ENCODE results near the gene CCDC24. TPM values are rescaled to one million over a fixed set of nuclear protein-coding genes. Genes with fewer than 3 reads are reported as not detected.

Gene CCDC24
- polyA plus RNA-seq, 4 donors, result 5.8 to 35.1 (median 24.2) TPM

- peak in 1 of 2 donors; percentile 40 for DNase-seq
- Histone ChIP-seq H3K4me3 (ENCODE audit: low read depth in 1 of 3, low read length in 3 of 3) (peak overlapping the region; percentile 63 to 84 (median 80)), H3K4me1 (ENCODE audit: control insufficient read depth in 3 of 3, insufficient read depth in 2 of 3, low read depth in 1 of 3, low read length in 2 of 3) (peaks cover 6 to 50% (median 9%) of the 10 kb centered on the region in 3 donors), H3K27ac (ENCODE audit: low read depth in 1 of 3, low read length in 2 of 3) (peak overlapping the region; percentile 80 to 92 (median 85)), H3K36me3 (ENCODE audit: control insufficient read depth in 3 of 3, insufficient read depth in 2 of 3, low read depth in 1 of 3, low read length in 3 of 3) (no peaks in the 10 kb centered on the region), H3K27me3 (ENCODE audit: control insufficient read depth in 3 of 3, insufficient read depth in 3 of 3, low read length in 3 of 3) (no peaks in the 10 kb centered on the region), H3K9me3 (ENCODE audit: control insufficient read depth in 2 of 2, insufficient read depth in 1 of 2, low read depth in 1 of 2, low read length in 1 of 2) (no peaks in the 10 kb centered on the region)
- no peak for FAIRE-seq
- 0% methylated on average over 26 to 66 of the region's 66 CpGs for WGBS, 3 donors
Measured at GRCh38 chr1:44030605-44031251, 39.3 kb downstream of the CCDC24 start.

DNA sequence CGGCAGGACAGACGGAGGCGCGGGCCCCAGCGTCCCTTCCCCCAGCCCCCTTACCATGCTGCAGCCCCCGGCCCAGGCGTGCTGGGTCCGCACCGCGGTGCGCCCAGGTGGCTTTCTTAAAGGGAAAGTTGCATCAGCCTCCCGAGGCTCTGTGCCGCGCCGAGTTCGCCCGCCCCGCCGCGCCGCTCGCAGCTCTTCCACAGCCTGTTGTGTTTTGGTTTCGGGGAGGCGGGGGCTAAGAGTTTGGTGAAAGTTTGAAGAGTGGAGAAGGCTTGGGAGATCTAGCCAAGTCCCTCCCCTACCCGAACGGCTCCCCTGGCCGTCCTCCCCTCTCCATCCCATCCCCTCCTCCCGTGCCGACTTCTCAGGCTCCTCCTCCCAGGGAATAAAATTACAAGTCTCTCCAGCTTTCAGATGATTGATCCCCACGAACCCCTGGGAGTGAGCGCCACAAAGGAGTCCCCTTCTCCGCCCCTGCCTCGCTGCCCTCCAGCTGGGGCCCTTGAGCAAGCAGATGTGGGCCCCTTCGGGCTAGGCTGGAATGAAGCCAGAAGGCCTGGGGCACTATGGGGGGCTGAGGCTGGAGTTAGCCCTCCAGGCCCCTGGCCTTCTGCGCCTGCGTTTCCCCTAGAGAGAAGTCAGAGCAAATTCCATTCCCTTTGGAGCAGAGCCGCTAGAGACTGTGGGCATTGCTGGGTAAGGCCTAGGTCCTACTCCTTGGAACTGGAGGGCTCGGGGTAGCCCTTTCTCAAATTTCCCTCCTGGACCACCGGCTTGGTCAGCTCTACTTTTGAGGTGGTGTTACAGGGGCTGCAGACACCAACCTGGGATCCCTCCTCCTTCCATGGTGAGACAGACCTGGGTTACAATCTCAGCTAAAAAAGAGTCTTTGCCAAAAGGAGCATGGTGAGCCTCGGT lies 40.1 kb downstream of the CCDC24 start, which contains the start of gene SLC6A9:
TSS of gene SLC6A9 (minus strand) at position 211 of the 918 bp plus-strand sequence. CDS start 7,185 bp downstream, outside the sequence.
- FAIRE-seq (no peak), DNase-seq (peak; percentile 44 to 68)
- no peaks in the 10 kb centered on the region for H3K36me3 ChIP-seq (ENCODE audit: control insufficient read depth in 3 of 3, insufficient read depth in 2 of 3, low read depth in 1 of 3, low read length in 3 of 3)
- H3K9me3 ChIP-seq (ENCODE audit: control insufficient read depth in 2 of 2, insufficient read depth in 1 of 2, low read depth in 1 of 2, low read length in 1 of 2), result no peaks in the 10 kb centered on the region
- no peaks in the 10 kb centered on the region for H3K27me3 ChIP-seq (ENCODE audit: control insufficient read depth in 3 of 3, insufficient read depth in 3 of 3, low read length in 3 of 3)
- H3K27ac ChIP-seq (ENCODE audit: low read depth in 1 of 3, low read length in 2 of 3), result peak within 1 kb of the TSS; percentile 80 to 92 (median 85)
- WGBS, 3 donors, result 7 to 16% (median 11%) methylated on average over 39 to 40 of the region's 40 CpGs
- peaks cover 6 to 53% (median 9%) of the 10 kb centered on the region in 3 donors for H3K4me1 ChIP-seq (ENCODE audit: control insufficient read depth in 3 of 3, insufficient read depth in 2 of 3, low read depth in 1 of 3, low read length in 2 of 3)
- peak within 1 kb of the TSS; percentile 63 to 84 (median 80) for H3K4me3 ChIP-seq (ENCODE audit: low read depth in 1 of 3, low read length in 3 of 3)

- no peaks in the 10 kb centered on the region for H3K9me3 ChIP-seq (ENCODE audit: control insufficient read depth in 2 of 2, insufficient read depth in 1 of 2, low read depth in 1 of 2, low read length in 1 of 2)
- FAIRE-seq, result no peak
- H3K36me3 ChIP-seq (ENCODE audit: control insufficient read depth in 3 of 3, insufficient read depth in 2 of 3, low read depth in 1 of 3, low read length in 3 of 3), result no peaks in the 10 kb centered on the region
- no peaks in the 10 kb centered on the region for H3K27me3 ChIP-seq (ENCODE audit: control insufficient read depth in 3 of 3, insufficient read depth in 3 of 3, low read length in 3 of 3)
- 17 to 47% (median 38%) methylated on average over 6 of the region's 6 CpGs for WGBS, 3 donors
- H3K4me1 ChIP-seq (ENCODE audit: control insufficient read depth in 3 of 3, insufficient read depth in 2 of 3, low read depth in 1 of 3, low read length in 2 of 3), result peaks cover 6 to 57% (median 9%) of the 10 kb centered on the region in 3 donors
- DNase-seq, result peak; percentile 66 to 68
- peak overlapping the region; percentile 2 to 92 (median 33) for H3K27ac ChIP-seq (ENCODE audit: low read depth in 1 of 3, low read length in 2 of 3)
- no peak overlapping the region for H3K4me3 ChIP-seq (ENCODE audit: low read depth in 1 of 3, low read length in 3 of 3)
Measured at GRCh38 chr1:44032170-44032790, 40.9 kb downstream of the CCDC24 start.

GRCh38 chr1:44033041-44033575 lies 41.7 kb downstream of the CCDC24 start:
- Histone ChIP-seq H3K4me1 (ENCODE audit: control insufficient read depth in 3 of 3, insufficient read depth in 2 of 3, low read depth in 1 of 3, low read length in 2 of 3) (peaks cover 6 to 55% (median 9%) of the 10 kb centered on the region in 3 donors), H3K27ac (ENCODE audit: low read depth in 1 of 3, low read length in 2 of 3) (peak overlapping the region in 1 of 3 donors; percentile 92), H3K27me3 (ENCODE audit: control insufficient read depth in 3 of 3, insufficient read depth in 3 of 3, low read length in 3 of 3) (no peaks in the 10 kb centered on the region), H3K9me3 (ENCODE audit: control insufficient read depth in 2 of 2, insufficient read depth in 1 of 2, low read depth in 1 of 2, low read length in 1 of 2) (no peaks in the 10 kb centered on the region), H3K36me3 (ENCODE audit: control insufficient read depth in 3 of 3, insufficient read depth in 2 of 3, low read depth in 1 of 3, low read length in 3 of 3) (no peaks in the 10 kb centered on the region), H3K4me3 (ENCODE audit: low read depth in 1 of 3, low read length in 3 of 3) (no peak overlapping the region)
- FAIRE-seq (no peak), DNase-seq (no peak)
- WGBS, 3 donors, result 83 to 88% (median 86%) methylated on average over 8 of the region's 8 CpGs

DNA sequence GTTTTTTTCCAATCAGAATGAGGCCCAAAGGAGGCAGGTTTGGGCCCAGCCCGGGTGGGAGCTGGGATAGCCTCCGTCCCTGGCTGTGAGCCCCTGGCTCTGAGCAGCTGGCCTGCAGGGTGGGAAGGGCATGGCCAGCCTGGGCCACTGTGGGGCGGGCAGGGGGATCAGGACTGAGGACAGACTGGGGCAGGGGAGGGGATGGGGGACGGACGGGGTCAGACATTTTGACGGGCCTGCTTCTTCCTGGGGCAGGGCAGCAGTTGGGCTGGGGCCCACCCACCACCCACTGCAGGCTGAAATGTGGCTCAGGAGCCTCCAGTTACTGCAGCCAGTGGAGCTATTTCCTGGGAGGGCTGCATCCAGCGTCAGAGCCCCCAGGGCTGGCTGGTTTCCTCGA lies 42.4 kb downstream of the CCDC24 start:
- FAIRE-seq (no peak), DNase-seq (no peak)
- H3K4me1 ChIP-seq (ENCODE audit: control insufficient read depth in 3 of 3, insufficient read depth in 2 of 3, low read depth in 1 of 3, low read length in 2 of 3), result peaks cover 6 to 50% (median 9%) of the 10 kb centered on the region in 3 donors
- no peaks in the 10 kb centered on the region for H3K27me3 ChIP-seq (ENCODE audit: control insufficient read depth in 3 of 3, insufficient read depth in 3 of 3, low read length in 3 of 3)
- WGBS, 3 donors, result 78 to 94% (median 85%) methylated on average over 8 of the region's 8 CpGs
- no peak overlapping the region for H3K27ac ChIP-seq (ENCODE audit: low read depth in 1 of 3, low read length in 2 of 3)
- H3K36me3 ChIP-seq (ENCODE audit: control insufficient read depth in 3 of 3, insufficient read depth in 2 of 3, low read depth in 1 of 3, low read length in 3 of 3), result no peaks in the 10 kb centered on the region
- H3K9me3 ChIP-seq (ENCODE audit: control insufficient read depth in 2 of 2, insufficient read depth in 1 of 2, low read depth in 1 of 2, low read length in 1 of 2), result no peaks in the 10 kb centered on the region
- no peak overlapping the region for H3K4me3 ChIP-seq (ENCODE audit: low read depth in 1 of 3, low read length in 3 of 3)

- Histone ChIP-seq H3K27ac (ENCODE audit: low read depth in 1 of 3, low read length in 2 of 3) (no peak overlapping the region), H3K4me1 (ENCODE audit: control insufficient read depth in 3 of 3, insufficient read depth in 2 of 3, low read depth in 1 of 3, low read length in 2 of 3) (peaks cover under 1 to 44% (median 6%) of the 10 kb centered on the region in 3 donors), H3K36me3 (ENCODE audit: control insufficient read depth in 3 of 3, insufficient read depth in 2 of 3, low read depth in 1 of 3, low read length in 3 of 3) (no peaks in the 10 kb centered on the region), H3K27me3 (ENCODE audit: control insufficient read depth in 3 of 3, insufficient read depth in 3 of 3, low read length in 3 of 3) (no peaks in the 10 kb centered on the region), H3K9me3 (ENCODE audit: control insufficient read depth in 2 of 2, insufficient read depth in 1 of 2, low read depth in 1 of 2, low read length in 1 of 2) (no peaks in the 10 kb centered on the region), H3K4me3 (ENCODE audit: low read depth in 1 of 3, low read length in 3 of 3) (no peak overlapping the region)
- no peak for DNase-seq
- 92 to 95% (median 94%) methylated on average over 4 of the region's 4 CpGs for WGBS, 3 donors
- FAIRE-seq, result no peak
Measured at GRCh38 chr1:44034423-44034822, 43.0 kb downstream of the CCDC24 start.

GRCh38 chr1:44034976-44035716 lies 43.7 kb downstream of the CCDC24 start:
- H3K27ac ChIP-seq (ENCODE audit: low read depth in 1 of 3, low read length in 2 of 3), result no peak overlapping the region
- WGBS, 3 donors, result 67 to 77% (median 72%) methylated on average over 11 of the region's 11 CpGs
- DNase-seq (no peak), FAIRE-seq (no peak)
- no peaks in the 10 kb centered on the region for H3K36me3 ChIP-seq (ENCODE audit: control insufficient read depth in 3 of 3, insufficient read depth in 2 of 3, low read depth in 1 of 3, low read length in 3 of 3)
- H3K9me3 ChIP-seq (ENCODE audit: control insufficient read depth in 2 of 2, insufficient read depth in 1 of 2, low read depth in 1 of 2, low read length in 1 of 2), result no peaks in the 10 kb centered on the region
- H3K4me3 ChIP-seq (ENCODE audit: low read depth in 1 of 3, low read length in 3 of 3), result no peak overlapping the region
- no peaks in the 10 kb centered on the region for H3K27me3 ChIP-seq (ENCODE audit: control insufficient read depth in 3 of 3, insufficient read depth in 3 of 3, low read length in 3 of 3)
- H3K4me1 ChIP-seq (ENCODE audit: control insufficient read depth in 3 of 3, insufficient read depth in 2 of 3, low read depth in 1 of 3, low read length in 2 of 3), result peaks cover 0 to 40% (median 5%) of the 10 kb centered on the region in 3 donors

Data from small intestine (tissue), 7 donors.